Endothelial cell of umbilical vein (primary cell): Measurements from ENCODE around the gene SELENON. TPM values are rescaled to one million over a fixed set of nuclear protein-coding genes. Genes with fewer than 3 reads are reported as not detected.

Experiments
- BruUV-seq: library from RNA; stranded (reverse); fragments of 400-500 nt; replicated peaks from 2 replicates; lab custom pipeline; 2021; lab: Mats Ljungman, UMichigan
- CTCF ChIA-PET: fragments of 300-600, 350-600 bp; sonication (Branson Sonifier 250); formaldehyde crosslinking; loops from one replicate; lab custom pipeline; 2021; ENCODE audit warnings: antibody characterized with exemption, inconsistent platforms; lab: Charles Lee
- POLR2A ChIA-PET: fragments of 300-600, 350-600 bp; sonication (Branson Sonifier 250); formaldehyde crosslinking; loops from one replicate; lab custom pipeline; 2021; ENCODE audit warnings: antibody characterized with exemption, inconsistent platforms; lab: Charles Lee
- DNase-seq: peaks from one replicate; pipeline ENCODE4 v3.0.0-alpha.2; 2011; ENCODE audit warnings: low read depth, low spot score
- FAIRE-seq: peaks from 2 replicates; lab custom pipeline; 2011; peaks lifted over from hg19 to GRCh38; lab: Jason Lieb, UNC
- H2AFZ ChIP-seq: 2 replicates; pipeline ENCODE4 v1.6.0; 2012; ENCODE audit warnings: low read depth, low read length, control low read depth, inconsistent platforms
- H3K27ac ChIP-seq: 2 replicates; pipeline ENCODE4 v1.5.1; 2011; ENCODE audit warnings: low read depth, mild to moderate bottlenecking, control low read depth, low read length, moderate library complexity; ENCODE audit not compliant: insufficient read depth
- H3K27me3 ChIP-seq, 2 experiments: 2 replicates each; pipeline versions ENCODE4 v1.6.0 to v1.6.1; 2011; ENCODE audit warnings: low read length in 2 of 2, mixed read lengths in 1 of 2; ENCODE audit not compliant: control insufficient read depth in 2 of 2, insufficient read depth in 2 of 2
- H3K36me3 ChIP-seq, 2 experiments: 2 replicates in 1 of 2; 3 replicates in 1 of 2; pipeline ENCODE4 v1.5.1; 2011; ENCODE audit warnings: low read length in 2 of 2, mild to moderate bottlenecking in 1 of 2, moderate library complexity in 1 of 2; ENCODE audit not compliant: control insufficient read depth in 2 of 2, insufficient read depth in 2 of 2; ENCODE audit errors: extremely low read depth in 1 of 2
- H3K4me1 ChIP-seq: 3 replicates; pipeline ENCODE4 v1.5.1; 2011; ENCODE audit warnings: mild to moderate bottlenecking, low read length; ENCODE audit not compliant: control insufficient read depth, insufficient read depth; ENCODE audit errors: extremely low read depth
- H3K4me2 ChIP-seq: 2 replicates; pipeline ENCODE4 v1.6.1; 2011; ENCODE audit warnings: low read length, control low read depth, mixed read lengths; ENCODE audit not compliant: insufficient read depth
- H3K4me3 ChIP-seq, 3 experiments: fragments of 200-600 bp in 1 of 3; sonication (generic), shearing (Covaris generic) in 1 of 3; replicated peaks in 1 of 3; 2 replicates each; pipeline ENCODE4 v1.5.1; 2011 to 2016; ENCODE audit warnings: control low read depth in 3 of 3, low read length in 3 of 3, mild to moderate bottlenecking in 2 of 3, inconsistent platforms in 1 of 3, low read depth in 1 of 3, moderate library complexity in 1 of 3; ENCODE audit not compliant: insufficient read depth in 1 of 3
- H3K79me2 ChIP-seq: 2 replicates; pipeline ENCODE4 v1.6.0; 2012; ENCODE audit warnings: low read length, inconsistent platforms; ENCODE audit not compliant: control insufficient read depth, insufficient read depth
- H3K9ac ChIP-seq: replicated peaks from 2 replicates; pipeline ENCODE3; 2011; ENCODE audit warnings: low read length, control low read depth; ENCODE audit not compliant: insufficient read depth; ENCODE audit errors: extremely low read depth
- H3K9me1 ChIP-seq: replicated peaks from 3 replicates; pipeline ENCODE4 v1.6.0; 2011; ENCODE audit warnings: mild to moderate bottlenecking, low read length; ENCODE audit not compliant: control insufficient read depth, insufficient read depth; ENCODE audit errors: extremely low read depth
- H3K9me3 ChIP-seq: replicated peaks from 2 replicates; pipeline ENCODE4 v1.5.1; 2012; ENCODE audit warnings: low read length, inconsistent platforms; ENCODE audit not compliant: control insufficient read depth, insufficient read depth
- H4K20me1 ChIP-seq: replicated peaks from 2 replicates; pipeline ENCODE3; 2011; ENCODE audit warnings: mild to moderate bottlenecking, low read length; ENCODE audit not compliant: control insufficient read depth, insufficient read depth; ENCODE audit errors: extremely low read depth
- CTCF ChIP-seq, 2 donors: IDR thresholded peaks; 1 replicate in 1 of 2; 2 replicates in 1 of 2; pipeline ENCODE4 v1.5.1; 2011; ENCODE audit warnings: low read length in 2 of 2, mild to moderate bottlenecking in 2 of 2, moderate library complexity in 2 of 2, control low read depth in 1 of 2, inconsistent platforms in 1 of 2, low read depth in 1 of 2; ENCODE audit not compliant: insufficient read depth in 1 of 2; ENCODE audit errors: extremely low read depth in 1 of 2
- EZH2 ChIP-seq: IDR thresholded peaks from 2 replicates; pipeline ENCODE4 v1.6.1; 2012; ENCODE audit warnings: borderline replicate concordance, low read depth, mild to moderate bottlenecking, moderate library complexity, low read length, inconsistent platforms; ENCODE audit not compliant: severe bottlenecking
- FOS ChIP-seq: IDR thresholded peaks from 2 replicates; pipeline ENCODE4 v1.6.1; 2011; ENCODE audit warnings: mild to moderate bottlenecking, low read length, moderate library complexity, borderline replicate concordance; ENCODE audit not compliant: insufficient read depth
- GATA2 ChIP-seq: IDR thresholded peaks from 2 replicates; pipeline ENCODE4 v1.7.0; 2011; ENCODE audit warnings: low read depth, mild to moderate bottlenecking, moderate library complexity, mixed read lengths, low read length; ENCODE audit not compliant: insufficient read length, insufficient read depth
- JUN ChIP-seq: IDR thresholded peaks from 2 replicates; pipeline ENCODE4 v1.6.1; 2011; ENCODE audit warnings: borderline replicate concordance, low read depth; ENCODE audit not compliant: insufficient read length, insufficient read depth
- MAX ChIP-seq: IDR thresholded peaks from 2 replicates; pipeline ENCODE4 v1.6.1; 2011; ENCODE audit not compliant: insufficient read depth, insufficient read length
- MYC ChIP-seq: IDR thresholded peaks from one replicate; pipeline ENCODE4 v1.6.1; 2011; ENCODE audit warnings: mild to moderate bottlenecking, low read depth, low read length
- POLR2A ChIP-seq: IDR thresholded peaks from 2 replicates; pipeline ENCODE4 v1.6.1; 2012; ENCODE audit warnings: low read depth, mild to moderate bottlenecking, control low read depth, low read length
- POLR2AphosphoS5 ChIP-seq: IDR thresholded peaks from 2 replicates; pipeline ENCODE4 v1.6.1; 2012; ENCODE audit warnings: low read depth, mild to moderate bottlenecking, control low read depth, low read length, moderate library complexity; ENCODE audit not compliant: insufficient read depth
- dilution Hi-C: fragments of 300-500 bp; cut with MboI; formaldehyde crosslinking; loops from one replicate; pipeline ENCODE4 v1.15.0; 2019; ENCODE audit warnings: low sequenced_read_pairs; ENCODE audit not compliant: extremely low pct_ligation_motif_present
- intact Hi-C: fragments of 100-400 bp; cut with micrococcal nuclease; formaldehyde crosslinking; loops from one replicate; pipeline ENCODE4 v1.10.0; 2022
- polyA plus RNA-seq, 4 experiments: library from polyadenylated mRNA; depleted of rRNA in 3 of 4; stranded (reverse) in 3 of 4; unstranded in 1 of 4; fragments of >200 nt; gene quantifications; 2 replicates each; pipeline versions ENCODE4 v1.2.1 to v1.2.3, GENCODE V29; 2011 to 2012; ENCODE audit warnings: missing spikeins in 1 of 4
- total RNA-seq: library from RNA; stranded (reverse); gene quantifications from 2 replicates; pipeline ENCODE4 v1.2.3, GENCODE V29; 2021

Gene SELENON
- total and polyA plus RNA-seq, 2 donors (not counting 3 experiments of a cell fraction or from before 2014, with no cell fraction given), result 117 to 182 TPM

GRCh38 chr1:25755475-25756125 lies 44.4 kb upstream of the SELENON start:
- Histone ChIP-seq H3K79me2 (no peaks in the 10 kb centered on the region), H3K4me2 (no peak overlapping the region), H3K9ac (no peak overlapping the region), H3K27me3 (peaks cover 0 to 4% of the 10 kb centered on the region in 2 experiments), H3K4me3 (no peak overlapping the region), H3K27ac (no peak overlapping the region), H4K20me1 (no peaks in the 10 kb centered on the region), H3K4me1 (no peaks in the 10 kb centered on the region), H3K9me3 (no peaks in the 10 kb centered on the region), H2AFZ (no peak overlapping the region), H3K36me3 (no peaks in the 10 kb centered on the region), H3K9me1 (no peaks in the 10 kb centered on the region)
- CTCF ChIA-PET, result interaction anchor here (1.0 to 1.5 kb wide), 2 partner anchors 9 to 137 kb away, joined by 3 to 7 read pairs; no protein-coding TSS in a partner anchor
- no peak for FAIRE-seq
- DNase-seq, result no peak
- no TSS peak for BruUV-seq
- no peak for TF ChIP-seq GATA2
- TF ChIP-seq MYC, result no peak
- TF ChIP-seq POLR2AphosphoS5, result no peak
- no peak for TF ChIP-seq FOS
- no peak for TF ChIP-seq MAX
- TF ChIP-seq POLR2A, result no peak
- TF ChIP-seq JUN, result no peak
- TF ChIP-seq EZH2, result no peak
- no peak for TF ChIP-seq CTCF (IDR thresholded peaks at IDR 0.05; ENCODE audit: extremely low read depth in 1 of 2, insufficient read depth in 1 of 2, low read depth in 1 of 2, low read length in 2 of 2)
- dilution Hi-C loops, result no loop called here
- intact Hi-C loops, result no loop called here
- POLR2A ChIA-PET, result no interaction called here
